GM13976 (cell line): ENCODE measurements around the gene SEMA5A.

Source experiments
- DNase-seq: peaks from one replicate; pipeline ENCODE4 v3.0.0; 2012; ENCODE audit warnings: low spot score
- CTCF ChIP-seq: IDR thresholded peaks from 2 replicates; pipeline ENCODE4 v1.5.1; 2012; ENCODE audit warnings: borderline replicate concordance, mild to moderate bottlenecking; ENCODE audit not compliant: insufficient read depth; ENCODE audit errors: extremely low read depth, missing control alignments, control extremely low read depth
- in situ Hi-C: fragments of 300-500 bp; cut with MboI; formaldehyde crosslinking; loops from one replicate; pipeline ENCODE4 v1.12.0; 2022; ENCODE audit warnings: low sequenced_read_pairs, mixed read lengths, inconsistent platforms; ENCODE audit not compliant: unreplicated experiment

The SEMA5A gene

GRCh38 chr5:9551567-9552537, 6.0 kb upstream of the SEMA5A start:
- in situ Hi-C loops = no loop called here
- TF ChIP-seq CTCF = no peak
- DNase-seq = peak; percentile 21

- DNase-seq = no peak
- in situ Hi-C loops = no loop called here
- TF ChIP-seq CTCF = no peak
Observed at GRCh38 chr5:9549941-9550340, 4.1 kb upstream of the SEMA5A start.

GRCh38 chr5:9547122-9547947, 1.5 kb upstream of the SEMA5A start:
- in situ Hi-C loops = no loop called here
- no peak for TF ChIP-seq CTCF
- DNase-seq = no peak

GRCh38 chr5:9545136-9545991, 511 bp downstream of the SEMA5A start:
- TF ChIP-seq CTCF = no peak
- peak; percentile 18 for DNase-seq
- in situ Hi-C loops = no loop called here

GRCh38 chr5:9544502-9545135, 1.3 kb downstream of the SEMA5A start:
- in situ Hi-C loops = no loop called here
- peak; percentile 79 for DNase-seq
- peak; percentile 87 for TF ChIP-seq CTCF
